Fibroblast of the aortic adventitia (primary cell): ENCODE measurements around the gene SCRT2. TPM values are rescaled to one million over a fixed set of nuclear protein-coding genes. Genes with fewer than 3 reads are reported as not detected.

Source experiments
- DNase-seq: peaks from one replicate; pipeline ENCODE4 v3.0.0-alpha.2; 2010; ENCODE audit warnings: low read depth
- H3K4me3 ChIP-seq: 2 replicates; pipeline ENCODE4 v1.5.1; 2011; ENCODE audit warnings: low read depth, mild to moderate bottlenecking, control low read depth, low read length, moderate library complexity
- CTCF ChIP-seq: IDR thresholded peaks from 2 replicates; pipeline ENCODE4 v1.5.1; 2011; ENCODE audit warnings: mild to moderate bottlenecking, low read length, control low read depth, inconsistent platforms; ENCODE audit not compliant: insufficient read depth
- total RNA-seq: library from RNA; depleted of rRNA; stranded (reverse); fragments of >200 nt; gene quantifications from 2 replicates; pipeline ENCODE4 v1.2.3, GENCODE V29; 2012; ENCODE audit warnings: low replicate concordance

Gene SCRT2
- total RNA-seq, 1 donor = not detected

- no peak for TF ChIP-seq CTCF
- H3K4me3 ChIP-seq = no peak overlapping the region
- DNase-seq = no peak
Observed at GRCh38 chr20:708956-709355, 33.4 kb upstream of the SCRT2 start.

- no peak for DNase-seq
- no peak for TF ChIP-seq CTCF
Observed at GRCh38 chr20:707451-708110, 32.0 kb upstream of the SCRT2 start.

GRCh38 chr20:706366-706885, 30.8 kb upstream of the SCRT2 start:
- H3K4me3 ChIP-seq = no peak overlapping the region
- no peak for DNase-seq
- no peak for TF ChIP-seq CTCF

More at GRCh38 chr20:707451-708110, 32.0 kb upstream of the SCRT2 start:
- H3K4me3 ChIP-seq = no peak overlapping the region

- no peak for TF ChIP-seq CTCF
- no peak for DNase-seq
- H3K4me3 ChIP-seq = no peak overlapping the region
Observed at GRCh38 chr20:704726-705125, 29.1 kb upstream of the SCRT2 start.

GRCh38 chr20:703426-703825, 27.8 kb upstream of the SCRT2 start:
- TF ChIP-seq CTCF = no peak
- H3K4me3 ChIP-seq = no peak overlapping the region
- no peak for DNase-seq

- no peak for TF ChIP-seq CTCF
- no peak for DNase-seq
- H3K4me3 ChIP-seq = no peak overlapping the region
Observed at GRCh38 chr20:703006-703405, 27.4 kb upstream of the SCRT2 start.
